HG03064 (cell line): ENCODE data around the gene TIGD4.

Source experiments
- ATAC-seq: cut with Tn5 transposase; IDR thresholded peaks from one replicate; pipeline ENCODE4 v1.9.1; 2021; ENCODE audit warnings: low read depth; ENCODE audit not compliant: unreplicated experiment

Gene TIGD4

GRCh38 chr4:152727784-152728183 lies 51.7 kb downstream of the TIGD4 start:
- ATAC-seq: no peak

DNA sequence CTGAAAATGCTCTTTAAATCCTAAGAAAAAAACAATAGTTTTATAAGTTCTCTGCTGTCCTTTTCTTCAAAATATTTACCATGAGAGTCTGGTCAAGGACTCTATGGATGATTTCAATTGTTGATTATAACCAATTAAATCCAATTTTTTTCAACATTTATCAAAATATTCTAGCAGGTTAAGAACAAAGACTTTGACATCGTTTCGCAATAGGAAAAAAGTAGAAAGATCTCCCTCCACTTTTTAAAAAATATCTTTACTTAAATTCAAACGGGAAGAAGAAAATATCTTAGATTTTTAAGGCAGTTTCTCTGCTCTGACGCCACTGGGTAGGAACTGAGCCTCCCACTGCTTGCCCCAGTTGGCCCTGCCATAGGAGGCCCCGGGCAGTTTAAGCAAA lies 55.0 kb downstream of the TIGD4 start:
- ATAC-seq: no peak

- no peak for ATAC-seq
These were observed 56.3 kb downstream of the TIGD4 start for GRCh38 chr4:152723236-152723635.

DNA sequence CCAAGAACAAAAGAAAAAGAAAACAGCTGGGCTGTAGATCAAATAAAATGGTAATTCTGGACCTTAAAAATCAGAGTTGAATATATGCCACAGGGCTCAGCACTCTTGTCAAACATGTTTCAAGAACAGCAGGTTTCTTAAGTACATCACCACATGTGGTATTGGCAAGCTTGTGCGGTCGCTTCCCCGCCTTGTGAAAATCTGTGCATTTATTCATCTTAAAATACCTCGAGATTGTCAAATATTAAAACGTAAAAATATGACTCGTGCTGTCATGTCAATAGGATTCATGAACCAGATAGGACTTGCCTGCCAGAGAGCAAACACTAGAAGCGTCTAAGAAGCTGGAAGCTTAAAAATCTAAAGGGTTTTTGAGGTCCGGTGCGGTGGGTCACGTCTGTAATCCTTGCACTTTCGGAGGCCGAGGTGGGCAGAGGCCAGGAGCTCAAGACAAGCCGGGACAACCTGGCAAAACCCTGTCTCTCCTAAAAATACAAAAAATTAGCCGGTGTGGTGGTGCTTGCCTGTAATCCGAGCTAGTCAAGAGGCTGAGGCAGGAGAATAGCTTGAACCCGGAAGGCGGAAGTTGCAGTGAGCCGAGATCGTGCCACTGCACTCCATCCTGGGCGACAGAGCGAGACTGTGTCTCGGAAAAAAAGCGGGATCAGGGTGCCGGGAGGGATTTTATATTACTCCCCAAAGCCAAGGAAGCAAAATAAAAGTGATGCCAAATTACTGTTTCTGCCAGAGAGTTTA lies 59.6 kb downstream of the TIGD4 start:
- no peak for ATAC-seq
